GM03348 (cell line): Measurements from ENCODE around the gene CDK6.
"Not testable (repeated sequence)": the region's sequence is repeated elsewhere in the genome, so short reads cannot be mapped to it uniquely, and the experiment has no call there.

ENCODE experiments used
- DNase-seq: peaks from one replicate; pipeline ENCODE4 v3.0.0; 2012; ENCODE audit warnings: low spot score

CDK6 gene

DNA sequence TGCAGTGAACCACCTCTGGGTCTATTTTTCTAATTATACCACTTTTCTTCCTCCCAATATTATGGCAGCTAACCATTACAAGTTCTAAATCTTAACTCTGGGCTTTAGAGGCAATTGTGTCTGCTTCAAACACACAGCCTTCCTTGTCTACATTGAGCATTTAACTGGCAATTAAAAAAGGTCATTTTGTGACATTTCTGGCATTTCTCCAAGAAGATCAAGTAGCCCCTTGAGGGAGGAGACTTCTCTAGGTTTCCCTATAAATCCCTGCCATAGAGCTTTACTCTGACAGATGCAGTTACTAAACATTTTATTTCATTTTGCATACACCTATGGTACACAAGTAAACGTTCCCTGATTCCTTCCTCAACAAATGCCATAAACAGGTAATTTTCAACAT lies 212.8 kb downstream of the CDK6 start:
- DNase-seq, result no peak

DNA sequence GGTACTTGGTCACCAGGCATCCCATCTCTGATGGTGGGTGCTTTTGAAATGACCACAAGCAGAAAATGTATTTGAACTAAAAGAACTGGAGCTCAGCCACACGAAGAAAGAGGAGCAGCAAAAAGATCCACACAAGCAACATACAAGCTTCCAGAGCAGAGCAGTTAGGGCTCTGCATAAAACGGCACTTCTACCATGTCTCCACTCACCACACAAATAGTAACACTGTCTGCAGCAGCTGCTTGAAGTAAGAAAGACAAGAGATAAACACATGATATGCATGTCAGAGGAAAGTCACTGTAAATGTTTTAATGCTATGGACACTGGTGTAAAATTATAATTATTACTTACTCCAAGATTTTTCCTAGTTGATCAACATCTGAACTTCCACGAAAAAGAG lies 213.7 kb downstream of the CDK6 start:
- DNase-seq, result no peak

DNA sequence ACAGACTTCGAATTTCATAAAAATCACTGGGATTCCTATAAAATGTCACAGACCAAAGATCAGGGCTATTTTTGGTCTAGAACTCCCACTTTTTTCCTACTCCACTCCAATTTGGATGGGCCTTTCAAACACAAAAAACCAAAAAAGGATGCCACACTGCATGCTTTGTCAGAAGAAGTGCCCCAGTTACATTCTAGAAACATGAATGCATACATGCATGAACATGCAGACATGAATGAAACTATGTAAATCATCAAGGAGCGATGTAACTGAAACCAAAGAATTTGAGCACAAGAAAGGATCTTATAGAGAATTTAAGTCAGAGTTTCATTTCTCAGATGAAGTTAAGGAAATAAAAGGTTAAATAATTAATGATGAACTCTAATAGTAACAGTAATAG lies 214.3 kb downstream of the CDK6 start:
- no peak for DNase-seq

DNA sequence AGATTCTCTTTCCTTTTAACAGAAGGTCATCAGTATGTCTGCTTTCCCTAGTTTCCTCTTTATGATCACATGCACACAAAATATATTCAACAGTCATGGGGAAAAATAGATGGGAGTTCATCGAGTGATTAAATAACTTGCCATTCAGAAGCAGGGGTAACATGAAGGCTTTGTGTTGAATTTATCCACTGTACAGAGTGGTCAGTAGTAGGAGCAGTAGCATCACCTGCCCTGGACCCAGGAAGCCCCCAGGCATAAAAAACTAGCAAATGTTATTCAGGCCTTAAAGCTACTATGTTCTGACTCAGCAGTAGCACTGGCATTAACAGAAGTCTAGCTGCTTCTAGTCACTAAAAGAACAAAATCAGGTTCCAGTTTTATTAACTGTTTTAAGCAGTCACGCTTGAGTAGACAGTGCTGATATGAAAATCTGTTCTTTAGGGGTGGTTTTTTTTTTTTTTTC lies 214.8 kb downstream of the CDK6 start:
- no peak for DNase-seq

DNA sequence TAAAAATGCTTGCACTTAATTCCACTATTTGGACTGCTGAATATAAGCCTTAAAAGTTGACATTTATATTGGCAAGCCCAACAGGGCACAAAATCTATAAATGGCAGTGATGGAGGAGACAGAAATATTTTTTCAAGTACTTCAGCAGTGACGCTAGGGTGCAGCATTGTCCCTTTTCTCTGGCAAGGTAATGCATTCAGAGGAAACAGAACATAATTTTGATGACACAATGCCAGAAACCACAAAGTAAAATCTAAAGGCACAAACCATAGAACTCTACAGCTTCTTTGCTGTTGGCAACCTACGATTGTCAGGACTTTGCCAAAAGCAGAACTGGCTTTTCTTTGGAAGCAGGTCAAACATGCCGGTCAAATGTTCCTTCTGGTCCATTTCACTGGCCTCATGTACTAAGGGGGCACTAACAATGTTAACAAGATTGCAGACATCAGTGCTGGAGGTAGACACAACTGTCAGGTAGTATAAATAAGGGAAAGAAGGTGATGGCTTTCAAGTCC lies 215.3 kb downstream of the CDK6 start:
- peak; percentile 56 for DNase-seq

DNA sequence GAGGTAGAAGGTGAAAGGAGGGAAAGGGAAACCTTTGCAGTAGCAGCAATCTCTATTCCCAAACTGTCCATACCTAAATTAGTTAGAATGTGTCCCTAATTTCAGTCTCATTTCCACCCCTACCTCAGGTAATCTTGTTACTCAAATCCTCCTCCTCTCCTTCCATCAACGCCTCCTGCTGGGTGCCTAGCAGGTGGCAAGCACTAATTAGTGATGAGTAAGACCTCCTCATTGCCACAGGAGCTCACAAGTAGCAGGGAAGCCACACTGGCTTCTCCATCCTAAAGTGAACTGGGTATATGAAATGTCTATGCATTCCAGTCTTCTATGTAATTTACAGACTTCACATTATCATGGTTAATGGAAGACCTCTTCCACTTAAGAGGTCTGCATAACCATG lies 220.5 kb downstream of the CDK6 start:
- DNase-seq, result no peak

DNA sequence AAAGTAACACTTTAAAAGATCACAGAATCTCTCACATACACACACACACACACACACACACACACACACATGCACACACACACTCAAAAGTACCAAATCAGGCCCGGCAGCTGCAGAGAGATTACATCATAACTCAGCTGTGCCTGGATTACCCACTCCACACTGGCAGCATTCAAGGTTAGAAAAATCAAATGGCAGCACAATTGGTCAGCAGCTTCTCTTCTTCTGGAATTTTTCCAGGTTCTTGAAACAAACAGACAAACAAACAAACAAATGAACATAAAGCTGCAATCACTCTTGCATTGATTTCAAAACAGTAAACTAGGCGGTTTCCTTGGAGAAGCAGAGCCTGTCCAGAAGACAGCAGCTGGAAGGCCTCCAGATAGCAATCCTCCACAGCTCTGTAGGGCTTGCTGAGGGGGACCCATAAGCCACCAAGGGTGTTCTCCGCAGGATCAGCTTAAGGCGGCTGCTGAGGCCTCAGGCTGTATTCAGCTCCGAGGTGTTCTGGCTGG lies 221.7 kb downstream of the CDK6 start:
- DNase-seq, result peak; percentile 41

DNA sequence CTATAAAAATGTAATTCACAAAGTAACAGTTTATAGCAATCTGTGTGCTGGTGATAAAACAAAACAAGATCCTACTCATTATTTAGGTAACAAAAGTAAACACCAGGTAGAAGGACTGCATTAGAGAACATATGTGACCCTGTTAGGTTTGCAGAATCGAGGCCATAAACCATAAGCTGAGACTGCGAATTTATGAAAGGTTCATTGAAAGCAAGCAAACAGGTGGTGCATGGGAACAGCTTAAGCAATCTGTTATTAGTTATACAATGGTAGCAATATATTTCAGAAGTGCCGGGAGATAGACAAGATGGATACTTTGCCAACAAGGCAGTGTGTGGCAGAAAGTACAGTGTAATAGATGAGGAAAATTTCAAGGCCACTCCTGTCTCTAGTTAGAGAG lies 222.7 kb downstream of the CDK6 start:
- no peak for DNase-seq

DNA sequence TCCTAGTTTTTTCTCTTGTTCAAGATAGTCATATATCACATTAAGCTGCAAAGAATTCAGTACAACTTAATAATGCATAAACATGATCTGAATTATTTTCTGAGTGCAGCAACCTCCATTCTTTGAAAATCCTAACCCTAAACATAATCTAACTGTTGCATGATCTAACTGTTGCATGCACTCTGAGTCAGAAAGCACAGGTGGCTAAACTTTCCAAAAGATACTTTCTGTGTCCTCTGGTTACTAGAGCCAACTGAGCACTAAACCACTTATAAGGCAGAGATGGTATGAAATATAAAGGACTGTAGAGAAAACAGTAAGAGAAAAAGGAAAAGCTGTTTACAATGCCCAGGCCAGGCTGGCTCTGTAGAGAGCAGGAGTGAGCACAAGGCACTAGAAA lies 223.2 kb downstream of the CDK6 start:
- DNase-seq, result no peak

DNA sequence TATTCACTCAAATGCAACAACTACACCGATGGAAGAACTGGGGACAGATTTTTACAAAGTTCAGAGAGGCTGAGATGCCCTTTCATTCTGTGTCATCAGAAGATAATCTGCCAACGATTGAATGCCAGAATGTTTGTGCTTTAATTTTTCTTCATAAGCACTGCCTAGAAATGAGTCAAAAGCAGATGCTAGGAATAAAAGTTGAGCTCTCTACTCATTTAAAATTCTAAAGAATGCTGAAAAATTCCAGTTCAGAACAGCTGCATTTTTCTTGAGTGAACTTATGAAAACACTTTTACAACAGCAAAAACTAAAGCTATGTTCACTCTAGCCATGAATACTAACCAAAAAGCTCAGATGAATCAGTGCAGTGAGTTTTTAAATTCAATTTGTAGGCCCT lies 223.9 kb downstream of the CDK6 start:
- DNase-seq, result peak; percentile 43

DNA sequence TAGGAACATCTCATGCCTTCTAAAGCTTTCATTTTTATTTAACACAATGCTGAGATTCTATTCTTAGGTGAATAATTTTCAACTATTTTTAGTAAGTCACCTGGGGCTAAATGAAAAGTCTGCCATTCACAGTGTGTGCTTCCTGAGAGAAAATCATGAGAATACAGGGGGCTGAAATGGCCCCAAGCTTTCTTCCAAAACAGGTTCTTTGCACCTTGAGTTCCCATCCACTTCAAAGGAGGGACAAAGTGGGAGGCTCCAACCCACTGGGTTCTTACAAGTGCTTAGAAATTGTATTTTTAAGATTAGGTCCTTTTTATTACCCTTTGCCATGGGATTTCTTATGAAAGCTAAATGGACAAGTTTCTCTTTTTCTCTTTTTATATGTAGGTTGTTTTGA lies 224.6 kb downstream of the CDK6 start:
- DNase-seq, result no peak

DNA sequence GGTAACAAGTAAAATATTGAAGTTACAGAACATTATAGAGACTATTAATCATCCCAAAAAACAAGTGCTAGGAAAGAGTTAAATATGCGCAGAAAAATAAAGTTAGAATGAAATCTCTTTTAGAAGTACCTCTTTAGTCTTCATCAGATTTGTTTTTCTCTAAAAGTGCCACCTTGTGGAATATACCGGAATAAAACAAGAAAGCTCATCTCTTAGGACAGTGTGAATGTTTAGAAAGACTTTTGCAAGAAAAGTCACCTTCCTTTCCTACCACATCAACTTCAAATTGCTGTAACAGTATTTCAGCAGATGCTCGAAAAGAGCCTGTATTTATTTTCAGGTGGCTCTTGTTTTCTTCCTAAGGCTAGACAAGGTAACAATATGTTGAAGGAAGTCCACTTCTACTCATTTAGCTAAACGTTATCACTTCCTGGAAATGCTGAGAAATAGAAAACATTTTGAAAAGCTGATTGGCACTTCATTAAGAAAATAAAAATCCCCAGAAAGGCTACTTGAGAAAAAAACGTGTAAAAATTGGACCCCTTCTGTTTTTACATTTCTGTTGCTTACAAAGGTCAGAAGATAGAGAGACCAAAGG lies 226.4 kb downstream of the CDK6 start:
- no peak for DNase-seq

DNA sequence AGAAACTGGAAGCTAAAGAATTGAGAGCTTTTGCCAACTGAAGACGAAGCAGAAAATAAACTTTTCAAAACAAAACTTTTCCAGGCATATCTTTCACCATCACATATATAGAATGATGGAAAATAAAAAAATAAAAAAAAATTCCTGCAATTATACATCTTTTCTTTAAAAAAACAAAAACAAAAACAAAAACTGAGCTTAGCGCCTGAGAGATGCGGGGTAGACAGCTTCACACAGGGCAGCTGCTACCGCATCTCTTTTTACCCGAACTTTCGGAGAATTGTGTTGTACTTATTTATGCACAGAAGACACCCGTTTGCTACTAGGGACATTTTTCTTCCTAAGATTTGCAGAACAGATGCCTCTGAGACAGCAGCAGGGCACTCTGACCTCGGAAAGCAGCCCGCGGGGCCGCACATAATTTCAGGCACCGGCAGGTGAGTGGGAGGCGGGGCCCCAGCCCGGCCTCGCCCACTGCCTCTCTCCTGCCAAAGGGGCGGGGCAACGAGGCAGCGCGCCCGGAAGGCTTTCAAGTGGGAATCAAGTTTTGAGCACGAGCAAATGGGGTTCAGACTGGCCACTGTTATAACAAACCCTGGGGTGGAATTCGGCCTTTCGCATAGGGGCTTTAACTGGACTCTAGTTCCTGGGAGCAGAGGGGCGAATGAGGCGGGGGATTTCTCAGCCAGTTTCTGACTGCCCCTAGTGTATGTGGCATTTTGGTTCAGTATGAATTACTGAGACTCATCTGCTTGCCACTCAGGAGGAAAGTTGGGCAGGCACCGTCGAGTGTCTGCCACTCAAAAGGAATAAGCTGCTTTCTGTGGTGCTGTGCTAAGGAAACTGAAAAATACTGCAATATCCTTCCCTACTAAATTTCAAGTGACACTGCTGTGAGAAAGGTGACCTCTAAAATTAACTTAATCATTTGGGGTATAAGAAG lies 227.7 kb downstream of the CDK6 start:
- no peak for DNase-seq

DNA sequence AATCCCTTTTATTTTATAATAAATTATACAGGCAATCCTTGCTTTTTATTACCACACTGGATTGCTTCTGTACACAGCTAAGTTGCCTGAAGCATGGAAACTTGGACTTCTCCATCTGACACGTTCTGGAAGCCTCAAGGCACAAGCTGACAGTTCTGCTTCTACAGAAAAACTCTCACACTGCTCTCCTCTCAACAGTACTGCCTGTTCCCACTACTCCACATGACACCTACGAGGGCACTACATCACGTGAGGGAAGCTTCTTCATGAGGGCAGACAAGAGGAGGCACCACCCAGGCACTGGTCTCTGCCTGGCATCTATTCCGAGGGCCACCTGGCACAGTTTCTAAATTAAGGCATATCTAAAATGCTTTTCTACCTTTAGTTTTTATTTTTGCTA lies 229.4 kb downstream of the CDK6 start:
- DNase-seq, result no peak

DNA sequence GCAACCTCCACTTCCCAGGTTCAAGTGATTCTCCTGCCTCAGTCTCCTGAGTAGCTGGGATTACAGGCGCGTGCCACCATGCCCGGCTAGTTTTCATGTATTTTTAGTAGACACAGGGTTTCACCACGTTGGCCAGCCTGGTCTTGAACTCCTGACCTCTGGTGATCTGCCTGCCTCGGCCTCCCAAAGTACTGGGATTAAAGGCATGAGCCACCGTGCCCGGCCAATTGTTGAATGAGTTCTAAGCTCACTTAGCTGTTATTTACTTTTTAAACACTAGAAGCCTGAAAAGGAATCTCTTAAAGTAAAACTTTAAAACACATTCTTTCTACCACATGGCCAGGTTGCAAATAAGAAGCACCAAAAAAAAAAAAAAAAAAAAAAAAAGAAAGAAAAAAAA lies 231.9 kb downstream of the CDK6 start:
- not testable (repeated sequence) for DNase-seq

DNA sequence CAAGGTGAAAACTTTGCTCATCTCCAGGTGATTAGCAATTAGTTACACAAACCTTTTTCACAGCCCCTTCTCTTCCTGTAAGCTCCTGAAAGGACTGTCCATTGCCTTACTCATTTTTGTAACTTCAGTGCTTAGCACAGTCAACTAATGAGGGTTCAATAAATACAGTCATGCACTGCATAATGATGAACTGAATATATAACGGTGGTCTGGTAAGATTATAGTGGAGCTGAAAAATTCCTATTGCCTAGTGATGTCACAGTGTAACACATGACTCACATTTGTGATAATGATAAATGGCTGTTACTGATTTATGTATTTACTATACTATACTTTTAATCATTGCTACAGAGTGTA lies 233.3 kb downstream of the CDK6 start:
- DNase-seq, result no peak

DNA sequence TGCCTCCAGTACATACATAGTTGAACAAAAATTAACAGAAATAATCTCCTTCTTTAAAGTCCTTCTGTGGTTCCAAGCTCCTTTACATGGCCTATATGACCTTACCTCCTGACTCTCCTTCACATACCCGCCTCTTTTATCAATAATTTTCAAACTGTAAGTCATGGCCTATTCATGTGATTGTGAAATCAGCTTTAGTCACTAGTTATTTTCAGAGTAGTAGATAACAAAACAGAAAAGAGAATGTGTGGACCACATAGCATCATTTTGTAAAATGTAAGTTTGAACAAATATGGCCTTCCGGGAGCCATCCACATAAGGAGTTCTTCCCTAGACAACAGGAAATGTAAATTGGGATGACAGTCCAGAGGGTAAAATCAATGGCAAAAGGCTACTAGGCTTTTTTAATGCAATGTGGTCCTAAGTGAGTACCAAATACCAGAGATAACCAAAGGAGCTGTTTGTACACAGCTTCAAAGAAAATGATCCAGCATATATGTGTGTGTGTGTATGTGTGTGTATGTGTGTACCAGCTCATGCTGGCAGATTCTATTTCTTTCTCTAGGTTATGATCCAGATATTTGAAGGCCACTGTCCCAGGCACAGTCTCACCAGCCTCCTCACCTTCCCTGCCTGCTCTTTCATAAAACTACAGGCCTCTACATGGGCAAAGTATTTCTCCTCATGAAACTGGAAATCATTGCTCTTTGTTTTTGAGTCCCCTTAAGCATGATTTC lies 233.9 kb downstream of the CDK6 start:
- DNase-seq, result no peak

DNA sequence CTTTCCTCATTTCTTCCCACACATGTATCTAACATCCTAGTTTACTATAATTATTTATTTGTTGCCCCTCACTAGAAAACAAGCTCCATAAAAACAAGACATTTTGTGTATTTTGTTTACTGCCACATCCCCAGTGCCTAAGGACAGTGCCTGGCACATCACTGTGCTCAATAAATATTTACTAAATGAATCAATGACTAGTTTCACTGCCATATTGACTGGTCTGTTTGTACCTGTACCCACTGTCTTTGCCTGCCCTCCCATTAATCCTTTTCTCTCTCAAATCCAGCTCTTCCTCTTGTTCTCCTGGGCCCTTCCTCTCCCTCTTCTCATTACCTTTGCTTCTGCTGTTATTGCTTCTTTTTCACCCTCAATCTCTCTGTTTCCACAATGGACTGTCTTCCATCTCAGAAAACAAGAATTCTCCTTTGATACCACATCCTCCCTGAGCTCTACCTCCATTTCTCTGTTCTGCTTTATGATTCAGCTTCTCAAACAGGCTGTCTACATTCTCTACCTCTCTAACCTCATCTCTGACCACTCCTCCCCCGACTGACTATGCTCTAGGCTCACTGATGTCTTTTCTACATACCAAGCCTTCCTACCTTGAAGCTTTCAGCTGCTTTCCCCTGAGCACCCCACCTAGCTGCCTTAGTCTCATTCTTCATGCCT lies 237.9 kb downstream of the CDK6 start:
- no peak for DNase-seq

DNA sequence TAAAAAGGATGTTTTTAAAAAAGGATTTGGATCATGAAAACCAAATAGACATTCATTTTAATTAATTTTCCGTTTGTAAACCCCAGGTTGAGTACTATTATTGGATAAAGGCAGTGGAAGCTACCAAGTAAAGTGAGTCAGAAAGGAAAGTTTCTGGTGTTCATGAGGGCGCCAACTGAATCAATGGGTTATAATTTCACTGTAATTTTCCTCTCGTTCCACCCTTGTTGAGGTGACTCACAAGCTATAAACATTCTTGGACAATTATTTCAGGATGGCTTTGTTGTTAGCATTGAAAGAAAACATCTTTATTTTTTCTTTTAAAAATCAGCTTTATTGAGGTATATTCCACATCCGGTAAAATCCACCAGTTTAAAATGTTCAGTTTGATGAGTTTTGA lies 241.1 kb downstream of the CDK6 start:
- DNase-seq, result peak; percentile 72

DNA sequence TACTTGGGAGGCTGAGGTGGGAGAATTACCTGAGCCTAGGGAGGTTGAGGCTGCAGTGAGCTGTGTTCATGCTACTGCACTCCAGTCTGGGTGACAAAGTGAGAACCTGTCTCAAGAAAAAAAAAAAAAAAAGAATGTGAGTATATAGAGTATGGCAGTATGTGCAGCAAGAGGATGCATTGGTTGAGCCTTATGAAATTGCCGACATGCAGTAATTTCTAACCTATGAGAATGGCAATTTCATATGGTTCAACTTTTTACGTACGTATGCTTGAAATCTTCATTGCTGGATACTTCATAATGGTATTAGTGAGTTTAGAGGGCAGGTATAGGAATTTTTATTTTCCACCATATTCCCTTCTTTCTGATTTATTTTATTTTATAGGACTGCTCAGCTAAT lies 241.6 kb downstream of the CDK6 start:
- DNase-seq, result no peak

DNA sequence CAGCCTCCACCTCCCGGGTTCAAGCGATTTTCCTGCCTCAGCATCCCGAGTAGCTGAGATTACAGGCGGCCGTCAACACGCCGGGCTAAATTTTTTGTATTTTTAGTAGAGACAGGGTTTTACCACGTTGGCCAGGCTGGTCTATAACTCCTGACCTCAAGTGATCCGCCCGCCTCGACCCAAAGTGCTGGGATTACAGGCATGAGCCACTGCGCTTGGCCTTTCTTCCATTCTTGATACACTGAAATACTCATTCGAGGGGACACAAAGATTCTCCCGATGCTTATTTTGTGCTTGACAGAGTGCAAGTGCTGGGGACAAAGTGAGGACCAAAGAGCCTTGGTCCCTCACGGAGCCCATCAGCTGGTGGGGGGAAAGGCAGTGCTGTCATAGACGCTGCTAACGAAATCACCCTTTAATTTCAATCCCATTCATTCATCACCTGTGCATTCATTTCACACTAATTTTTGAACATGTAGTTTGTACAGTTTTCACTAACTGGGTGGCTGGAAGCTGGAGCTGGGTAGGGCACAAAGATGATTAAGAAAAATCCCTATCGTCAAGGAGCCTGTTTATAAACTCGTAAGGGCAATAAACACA lies 245.6 kb downstream of the CDK6 start:
- no peak for DNase-seq

DNA sequence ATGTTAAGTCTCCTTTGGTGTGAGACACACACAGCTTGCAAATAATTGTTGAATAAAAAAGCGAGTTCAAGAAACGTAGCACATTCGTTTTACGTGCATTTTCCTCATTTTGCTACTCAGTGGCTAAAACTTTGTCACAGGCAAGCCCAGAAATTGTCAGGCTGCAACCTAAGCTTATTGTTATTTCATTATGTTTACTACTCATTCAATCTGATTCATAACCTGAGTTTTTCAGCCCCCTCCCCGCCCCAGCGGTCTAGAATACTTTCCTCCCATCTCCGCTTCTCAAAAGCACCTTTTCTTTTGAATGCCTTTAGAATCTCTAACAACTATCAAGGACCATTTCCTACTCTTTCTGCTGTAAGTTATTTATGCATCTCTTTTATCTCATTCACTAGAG lies 247.3 kb downstream of the CDK6 start:
- DNase-seq, result no peak
